ENCODE measurements around the gene FRMD4A.

- TF ChIP-seq CTCF (IDR thresholded peaks at IDR 0.05) (no peak), POLR2AphosphoS5 (IDR thresholded peaks at IDR 0.05) (no peak), EP300 (IDR thresholded peaks at IDR 0.05; ENCODE audit: low read depth) (no peak)
These were observed 458.3 kb downstream of the FRMD4A start for GRCh38 chr10:13872411-13872810.
